Fibroblast of upper back skin (primary cell): ENCODE results near the gene SLC16A5.
"Not testable (repeated sequence)": the region's sequence is repeated elsewhere in the genome, so short reads cannot be mapped to it uniquely, and the experiment has no call there.

Experiments used
- DNase-seq: peaks from one replicate; pipeline ENCODE4 v3.0.0-alpha.2; 2013

SLC16A5 gene

DNA sequence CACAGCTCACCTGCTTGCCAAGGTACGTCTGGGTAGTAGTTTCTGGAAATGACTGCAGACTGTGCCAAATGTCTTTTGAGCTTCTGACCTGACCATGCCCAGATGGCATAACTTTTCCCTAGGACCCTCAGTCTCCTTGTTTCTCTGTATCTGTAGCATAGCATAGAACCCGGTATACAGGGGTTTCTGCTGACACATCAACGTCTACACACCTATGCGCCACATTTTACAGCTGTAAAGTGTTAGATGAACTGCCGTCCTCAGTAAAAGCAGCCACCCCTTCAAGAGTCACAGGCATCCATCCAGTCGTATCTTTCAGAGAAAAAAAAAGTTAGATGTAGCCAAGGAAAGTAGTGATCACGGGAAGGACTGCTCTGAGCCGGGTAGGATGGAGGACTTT lies 23.3 kb upstream of the SLC16A5 start:
- no peak for DNase-seq

DNA sequence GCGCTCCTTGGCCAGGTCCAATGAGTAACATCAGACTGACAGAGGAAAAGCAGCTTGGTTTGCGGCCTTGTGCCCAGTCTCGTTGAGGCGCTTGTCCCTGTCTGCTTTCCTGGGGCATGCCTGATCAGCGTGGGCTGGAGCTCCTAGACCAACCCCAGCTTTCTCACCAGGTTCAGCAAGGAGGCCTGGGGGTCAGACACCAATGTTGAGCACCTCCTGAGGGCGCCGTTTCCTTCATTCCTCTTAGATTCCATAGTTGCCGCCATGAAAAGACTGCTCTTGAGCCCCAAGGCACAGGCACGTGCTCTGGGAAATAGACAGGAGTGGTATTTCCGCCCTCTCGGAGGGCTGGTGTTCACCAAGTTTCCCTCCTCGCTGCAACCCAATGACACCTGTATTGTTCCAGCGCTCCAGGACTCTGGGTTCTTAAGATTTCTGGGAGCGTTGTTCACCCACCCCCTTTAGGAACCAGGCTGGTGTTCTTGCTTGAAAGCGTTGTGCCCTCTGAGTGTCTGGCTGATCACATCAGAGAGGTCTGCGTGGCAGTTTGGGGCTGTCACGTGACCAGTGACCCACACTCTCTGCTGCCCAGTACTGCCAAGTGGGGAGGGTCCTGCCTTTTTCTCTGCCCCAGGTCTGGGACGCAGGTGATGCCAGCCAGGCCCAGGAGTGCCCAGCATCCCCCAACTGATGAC lies 22.7 kb upstream of the SLC16A5 start:
- no peak for DNase-seq

DNA sequence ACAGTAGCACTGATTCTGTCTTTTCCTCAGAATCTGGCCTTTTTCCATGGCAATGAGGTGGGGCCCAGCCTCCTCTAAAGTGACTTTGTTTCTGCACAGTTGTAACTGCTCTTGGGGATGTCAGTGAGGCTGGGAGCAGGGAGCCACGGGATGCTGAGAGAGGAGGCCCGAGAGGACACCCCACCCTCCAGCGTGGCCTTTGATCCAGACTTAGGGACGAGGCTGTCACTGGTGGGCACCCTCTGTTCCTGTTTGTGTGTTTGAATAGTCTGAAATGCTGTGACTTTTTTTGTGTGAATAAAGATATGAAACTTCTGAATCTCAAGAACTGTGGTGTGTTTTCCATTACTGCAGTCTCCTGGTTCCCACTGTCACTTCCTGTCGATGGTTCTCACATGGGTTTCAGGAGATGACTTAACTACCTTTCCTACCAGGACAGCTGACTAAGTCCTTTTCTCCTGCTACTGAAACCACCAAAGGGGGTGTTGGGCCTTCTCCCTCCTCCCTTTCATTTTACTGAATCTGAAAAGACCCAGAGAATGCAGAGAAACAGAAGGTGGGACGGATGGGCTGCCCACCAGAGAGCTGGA lies 22.1 kb upstream of the SLC16A5 start:
- DNase-seq: peak; percentile 41

DNA sequence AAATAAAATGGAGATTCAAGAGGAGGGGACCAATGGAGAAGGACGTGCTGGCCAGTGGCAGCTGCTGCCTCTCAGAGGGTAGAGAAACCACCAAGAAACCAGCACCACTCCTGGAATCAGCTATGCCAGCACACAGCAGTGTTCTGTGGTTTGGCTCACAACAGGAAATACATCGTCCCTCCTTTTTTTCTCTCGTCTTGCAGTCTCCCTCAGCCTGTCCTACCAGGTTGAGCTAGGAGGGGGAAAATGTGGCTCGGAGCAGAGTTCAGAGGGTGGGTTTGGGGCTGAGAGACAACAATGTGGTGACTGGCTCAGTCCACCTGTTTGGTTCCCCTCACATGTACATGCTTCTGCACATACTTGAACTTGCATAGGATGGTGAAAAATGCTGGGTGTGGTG lies 19.9 kb upstream of the SLC16A5 start:
- DNase-seq: no peak

DNA sequence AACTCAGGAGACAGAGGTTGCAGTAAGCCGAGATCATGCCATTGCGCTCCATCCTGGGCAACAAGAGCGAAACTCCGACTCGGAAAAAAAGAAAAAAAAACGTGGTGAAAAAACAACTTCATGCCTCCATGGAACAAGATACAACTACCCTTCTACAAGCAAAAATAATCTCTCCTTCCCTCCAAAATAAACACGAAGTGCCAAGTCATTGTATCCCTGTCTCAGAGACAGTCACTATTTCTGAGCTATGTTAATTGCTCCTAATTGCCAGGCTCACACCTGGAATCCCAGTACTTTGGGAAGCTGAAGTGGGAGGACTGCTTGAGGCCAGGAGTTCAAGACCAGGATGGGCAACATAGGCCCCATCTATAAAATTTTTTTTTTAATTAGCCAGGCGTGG lies 19.0 kb upstream of the SLC16A5 start:
- no peak for DNase-seq

DNA sequence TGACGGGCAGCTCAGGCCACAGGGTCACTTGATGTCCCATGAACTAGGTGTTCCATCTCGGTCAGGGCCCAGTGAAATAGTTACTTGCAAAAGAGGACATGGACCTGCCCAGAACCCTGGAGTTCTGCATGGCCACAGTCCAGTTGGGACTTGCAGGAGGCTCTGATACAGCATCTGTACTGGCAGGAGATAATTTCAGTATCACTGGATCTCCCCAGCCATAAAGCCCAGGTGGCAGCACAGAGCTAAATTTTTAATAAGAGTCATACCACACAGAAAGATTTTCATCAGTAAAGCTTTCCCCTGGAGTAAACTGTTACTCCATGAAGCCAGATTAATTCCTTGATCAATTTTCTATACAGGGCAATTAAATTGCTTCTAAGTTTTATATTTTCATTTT lies 18.0 kb upstream of the SLC16A5 start:
- no peak for DNase-seq

DNA sequence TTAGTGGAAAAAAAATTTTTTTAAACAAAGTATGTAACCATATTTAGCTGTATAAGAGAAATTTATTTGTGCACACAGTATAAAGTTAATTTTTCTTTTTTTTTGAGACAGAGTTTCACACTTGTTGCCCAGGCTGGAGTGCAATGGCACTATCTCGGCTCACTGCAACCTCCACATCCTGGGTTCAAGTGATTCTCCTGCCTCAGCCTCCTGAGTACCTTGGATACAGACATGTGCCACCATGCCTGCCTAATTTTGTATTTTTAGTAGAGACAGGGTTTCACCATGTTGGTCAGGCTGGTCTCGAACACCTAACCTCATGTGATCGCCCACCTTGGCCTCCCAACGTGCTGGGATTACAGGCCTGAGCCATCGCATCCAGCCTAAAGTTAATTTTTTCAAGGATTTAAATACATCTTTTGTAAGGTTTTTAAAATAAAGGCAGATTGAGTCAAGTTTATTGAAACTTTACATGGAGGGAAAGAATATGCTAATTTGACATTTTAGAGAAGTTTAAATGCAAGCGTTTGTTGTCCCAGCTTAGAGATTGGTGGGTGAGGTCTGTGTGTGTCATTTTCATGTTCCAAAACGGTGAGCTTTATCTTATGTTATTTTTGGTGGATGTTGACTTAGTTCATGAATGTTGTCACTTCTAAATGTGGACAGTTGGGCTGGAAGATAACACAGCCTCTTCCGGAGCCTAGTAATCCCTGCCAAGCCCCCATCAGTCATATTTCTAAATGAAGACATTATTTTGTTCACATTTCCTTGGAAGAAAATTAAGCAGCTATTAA lies 16.1 kb upstream of the SLC16A5 start:
- DNase-seq: not testable (repeated sequence)

DNA sequence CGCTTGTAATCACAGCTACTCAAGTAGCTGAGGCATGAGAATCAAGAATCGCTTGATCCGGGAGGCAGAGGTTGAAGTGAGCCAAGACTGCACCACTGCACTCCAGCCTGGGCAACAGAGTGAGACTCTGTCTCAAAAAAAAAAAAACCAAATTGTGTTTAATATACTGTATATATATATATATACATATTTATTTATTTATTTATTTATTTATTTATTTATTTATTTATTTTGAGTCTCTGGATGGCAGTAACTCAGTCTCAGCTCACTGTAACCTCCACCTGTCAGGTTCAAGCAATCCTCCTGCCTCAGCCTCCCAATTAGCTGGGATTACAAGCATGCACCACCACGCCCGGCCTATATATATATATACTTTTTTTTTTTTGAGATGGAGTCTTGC lies 14.8 kb upstream of the SLC16A5 start:
- DNase-seq: not testable (repeated sequence)

DNA sequence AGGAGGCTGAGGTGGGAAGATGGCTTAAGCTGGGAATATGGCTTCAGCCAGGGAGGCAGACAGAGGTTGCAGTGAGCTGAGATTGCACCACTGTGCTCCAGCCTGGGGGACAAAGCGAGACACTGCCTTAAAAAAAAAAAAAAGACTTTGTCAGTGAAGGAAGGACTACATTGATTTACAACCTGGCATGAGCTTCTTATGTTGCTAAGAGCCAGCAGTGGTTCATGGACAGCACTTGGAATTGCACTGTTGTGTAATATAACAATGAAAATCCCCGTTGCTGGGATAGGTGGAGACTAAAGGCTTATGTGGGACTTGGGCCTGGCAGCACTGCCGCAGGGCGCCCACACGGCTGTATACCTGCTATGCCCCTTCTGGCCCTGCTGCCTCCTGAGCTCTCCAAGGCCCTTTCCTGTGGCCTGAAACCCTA lies 14.1 kb upstream of the SLC16A5 start:
- peak; percentile 51 for DNase-seq

DNA sequence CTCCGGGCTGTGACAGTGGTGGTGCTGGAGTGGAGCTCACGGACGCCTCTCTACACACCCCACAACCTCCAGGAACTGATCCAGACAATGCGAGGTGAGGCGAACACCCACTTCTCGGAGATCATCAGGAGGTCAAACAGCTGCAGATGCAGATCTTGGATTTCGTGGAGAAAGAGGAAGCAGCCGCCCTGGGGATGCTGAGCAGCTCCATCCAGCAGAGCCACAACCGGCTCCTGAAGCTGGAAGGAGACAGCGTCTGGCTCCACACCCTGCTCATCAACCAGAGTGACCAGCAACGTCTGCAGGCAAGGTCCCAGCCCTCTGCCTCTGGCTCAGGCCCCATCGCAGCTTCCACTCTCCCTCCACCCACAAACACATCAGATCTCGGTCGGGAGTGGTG lies 13.2 kb upstream of the SLC16A5 start:
- DNase-seq: no peak

DNA sequence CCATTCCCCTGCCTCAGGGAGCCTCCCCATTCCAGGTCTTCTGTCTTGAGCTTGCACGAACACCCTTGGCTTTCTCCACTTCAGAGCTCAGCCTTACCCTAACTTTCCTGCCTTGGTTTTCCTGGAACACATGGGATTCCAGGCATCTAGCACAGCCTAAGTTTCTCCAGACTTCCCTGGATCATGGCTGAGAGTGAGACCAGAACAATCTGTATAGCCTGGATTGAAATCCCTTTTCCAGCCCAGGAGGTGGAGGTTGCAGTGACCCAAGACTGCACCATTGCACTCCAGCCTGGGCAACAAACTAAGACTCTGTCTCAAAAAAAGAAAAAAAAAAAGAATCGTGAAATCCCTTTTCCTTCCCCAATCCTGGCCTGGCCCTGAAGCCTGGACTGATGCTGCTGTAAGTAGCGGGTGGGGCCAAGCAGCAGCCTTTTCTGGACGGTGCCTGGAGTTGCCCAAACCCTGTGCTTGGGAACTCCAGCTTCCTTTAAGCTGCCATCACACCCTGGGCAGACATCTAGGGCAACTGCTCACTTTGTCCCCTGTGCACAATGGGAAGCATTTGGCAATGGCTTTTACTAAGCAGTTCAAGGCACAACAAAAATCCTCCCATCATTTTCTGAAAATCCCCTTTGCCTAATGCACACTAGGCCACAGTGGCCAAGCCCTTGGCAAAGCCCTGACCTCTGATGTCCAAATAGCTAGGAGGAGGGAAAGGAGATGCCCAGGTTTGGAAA lies 12.0 kb upstream of the SLC16A5 start:
- no peak for DNase-seq

DNA sequence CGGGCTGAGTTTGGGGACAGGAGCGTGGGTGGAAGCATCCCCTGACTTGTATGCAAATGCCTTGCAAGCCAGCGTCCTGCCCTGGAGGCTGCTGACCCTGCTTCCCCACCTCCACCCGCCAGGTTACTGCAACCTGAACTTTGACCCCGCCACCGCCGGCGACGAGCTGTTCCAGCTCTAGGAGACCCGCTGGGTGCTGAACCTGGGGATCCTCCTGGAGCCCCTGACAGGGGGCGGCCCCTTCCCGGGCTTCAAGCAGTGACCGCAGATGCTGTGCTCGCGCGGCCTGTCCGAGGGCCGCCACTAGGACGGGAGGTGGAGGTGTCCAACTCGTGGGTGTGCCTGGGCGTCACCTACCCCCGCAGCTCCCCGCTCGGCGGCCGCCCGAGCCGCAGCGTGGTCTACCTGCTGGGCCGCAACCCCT lies 10.7 kb upstream of the SLC16A5 start:
- DNase-seq: no peak

DNA sequence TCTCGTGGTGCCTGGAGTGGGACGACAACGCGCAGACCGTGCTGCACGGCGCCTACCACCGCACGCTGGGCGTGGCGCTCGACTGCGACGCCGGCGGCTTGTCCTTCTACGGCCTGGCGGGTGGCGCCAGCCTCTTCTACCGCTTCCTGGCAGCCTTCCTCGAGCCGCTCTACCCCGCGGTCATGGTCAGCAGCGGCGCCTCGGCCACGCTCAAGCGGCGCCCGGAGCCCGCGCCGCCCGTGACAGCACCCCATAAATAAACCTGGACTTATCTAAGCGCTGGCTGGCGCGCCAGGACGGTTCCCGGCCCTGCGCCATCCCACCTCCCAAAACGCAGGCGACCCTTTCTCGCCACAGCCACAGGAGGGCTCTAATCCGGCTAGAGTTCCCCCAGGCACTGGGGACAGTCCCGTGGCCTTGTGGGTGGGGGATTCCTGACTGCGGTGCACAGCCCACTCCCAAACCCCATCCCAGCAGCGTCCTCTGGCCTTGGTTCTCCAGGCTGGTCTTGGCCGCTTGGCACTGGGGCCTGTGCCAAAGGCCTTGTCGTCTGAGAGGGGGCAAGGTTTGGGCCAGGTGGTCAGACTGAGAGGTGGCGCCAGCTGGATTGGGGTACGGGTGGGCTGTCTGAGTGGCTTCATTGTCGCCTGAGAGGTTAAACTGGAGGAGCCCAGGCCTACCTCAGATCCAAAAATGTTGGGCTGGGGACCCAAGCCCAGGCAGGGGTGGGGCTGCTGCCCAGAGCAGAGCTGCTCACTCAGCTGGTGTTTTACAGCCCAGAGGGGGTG lies 10.1 kb upstream of the SLC16A5 start:
- DNase-seq: no peak

DNA sequence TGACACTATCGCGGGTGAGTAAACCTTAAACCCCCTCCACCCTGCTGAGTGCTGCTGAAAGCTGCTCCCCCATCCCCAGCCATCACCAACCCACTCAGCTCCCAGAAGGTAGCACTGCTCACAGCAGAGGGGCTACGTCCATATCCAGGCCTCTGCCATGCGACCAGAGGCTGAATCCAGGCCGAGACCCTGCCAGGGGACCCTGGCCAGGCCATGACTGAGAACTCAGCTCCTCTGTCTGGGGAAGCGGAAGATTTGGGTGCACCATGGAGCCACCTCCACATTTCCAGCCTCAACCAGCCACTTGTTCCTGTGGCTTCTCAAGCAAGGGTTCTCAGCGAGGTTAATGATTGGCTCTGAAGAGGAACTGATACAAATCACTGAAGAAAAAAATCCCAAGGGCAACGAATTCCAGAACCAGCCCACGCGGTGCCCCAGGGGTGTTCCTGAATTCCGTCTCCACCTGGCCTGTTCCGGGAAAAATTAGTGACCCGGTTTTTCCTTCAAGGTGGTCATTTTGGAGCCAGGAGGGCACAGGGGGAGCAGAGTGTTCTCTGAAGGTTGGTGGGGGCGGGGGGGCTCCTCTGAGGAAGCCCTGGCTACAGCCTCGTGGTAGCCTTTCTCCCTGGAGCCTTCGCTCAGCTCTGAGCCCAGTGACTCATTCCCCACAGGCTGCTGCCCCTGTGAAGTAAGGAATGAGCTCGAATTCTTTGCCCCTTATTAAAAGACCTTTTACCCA lies 9.3 kb upstream of the SLC16A5 start:
- peak; percentile 83 for DNase-seq

DNA sequence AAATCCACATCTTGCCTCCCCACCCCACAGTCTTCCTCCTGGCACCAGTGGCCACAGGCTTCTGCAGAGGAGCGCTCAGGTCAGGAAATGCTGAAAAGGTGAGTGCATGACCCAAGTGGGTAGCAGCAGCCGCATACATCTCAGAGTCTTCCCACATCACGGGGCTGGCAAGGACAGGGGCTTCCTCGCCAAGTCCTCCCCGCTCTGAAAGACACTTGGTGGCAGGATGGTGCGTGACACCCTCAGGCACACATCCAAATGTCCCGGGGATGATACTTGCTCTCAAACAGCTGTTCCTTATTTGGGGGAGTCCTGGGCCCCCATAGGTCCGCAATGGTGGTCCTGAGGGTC lies 8.8 kb upstream of the SLC16A5 start:
- no peak for DNase-seq

DNA sequence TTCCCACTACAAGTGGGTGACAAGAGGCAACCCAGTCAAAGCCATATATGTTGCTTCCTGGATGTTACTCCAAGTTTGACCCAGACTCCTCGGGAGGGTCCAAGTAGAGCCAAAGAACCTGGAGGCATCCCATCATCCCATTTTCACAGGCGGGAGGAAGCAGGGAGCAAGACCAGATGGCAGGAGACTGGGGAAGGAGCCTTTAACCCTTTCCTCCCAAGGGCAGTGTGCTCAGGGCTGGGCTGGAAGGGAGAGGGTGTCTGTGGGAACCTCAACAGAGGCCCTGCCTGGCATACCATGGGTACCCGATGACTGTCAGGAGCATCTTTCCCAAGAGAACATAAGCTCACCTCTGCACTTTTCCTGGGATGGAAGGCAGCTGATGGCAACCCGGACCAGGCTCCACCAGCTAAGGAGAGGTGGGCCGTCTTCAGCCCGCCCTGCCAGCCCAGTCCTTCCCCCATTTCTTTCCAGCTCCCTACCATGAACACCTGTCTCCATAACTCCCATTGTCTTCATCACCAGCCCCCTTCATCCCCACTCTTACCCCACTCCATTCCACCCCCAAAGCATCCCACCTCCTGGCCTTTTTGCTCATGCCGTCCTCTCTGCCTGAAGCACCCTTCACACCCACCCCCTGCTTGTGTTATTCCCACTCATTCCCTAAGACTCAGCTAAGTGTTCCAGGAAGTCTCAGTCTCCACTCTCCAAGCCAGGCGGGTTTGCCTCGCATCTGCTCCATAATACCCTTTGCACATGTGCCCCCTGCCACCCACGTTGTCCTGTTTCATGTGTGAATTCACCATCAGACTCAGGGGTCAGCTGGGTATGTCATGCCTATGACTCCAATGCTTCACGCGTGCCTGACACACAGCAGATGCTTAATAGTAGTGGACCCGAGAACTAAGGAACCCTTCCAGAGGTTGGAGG lies 5.9 kb upstream of the SLC16A5 start:
- no peak for DNase-seq

DNA sequence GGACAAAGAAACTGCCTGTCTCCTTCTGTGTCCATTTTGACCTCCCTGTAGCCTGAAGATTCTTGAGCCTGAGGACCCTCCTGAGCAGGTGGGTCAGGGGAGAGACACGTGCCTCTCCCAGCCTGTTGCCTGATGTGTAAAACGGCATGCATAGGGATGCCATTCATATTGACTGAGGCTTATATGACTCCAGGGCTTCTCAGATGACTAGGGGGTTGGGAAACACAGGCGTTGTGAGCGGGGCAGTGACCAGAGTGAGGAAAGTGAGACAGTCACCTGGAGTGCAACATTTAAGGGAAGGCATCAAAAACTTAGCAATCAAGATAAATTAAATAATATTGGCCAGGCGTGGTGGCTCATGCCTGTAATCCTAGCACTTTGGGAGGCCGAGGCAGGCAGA lies 5.1 kb upstream of the SLC16A5 start:
- no peak for DNase-seq

DNA sequence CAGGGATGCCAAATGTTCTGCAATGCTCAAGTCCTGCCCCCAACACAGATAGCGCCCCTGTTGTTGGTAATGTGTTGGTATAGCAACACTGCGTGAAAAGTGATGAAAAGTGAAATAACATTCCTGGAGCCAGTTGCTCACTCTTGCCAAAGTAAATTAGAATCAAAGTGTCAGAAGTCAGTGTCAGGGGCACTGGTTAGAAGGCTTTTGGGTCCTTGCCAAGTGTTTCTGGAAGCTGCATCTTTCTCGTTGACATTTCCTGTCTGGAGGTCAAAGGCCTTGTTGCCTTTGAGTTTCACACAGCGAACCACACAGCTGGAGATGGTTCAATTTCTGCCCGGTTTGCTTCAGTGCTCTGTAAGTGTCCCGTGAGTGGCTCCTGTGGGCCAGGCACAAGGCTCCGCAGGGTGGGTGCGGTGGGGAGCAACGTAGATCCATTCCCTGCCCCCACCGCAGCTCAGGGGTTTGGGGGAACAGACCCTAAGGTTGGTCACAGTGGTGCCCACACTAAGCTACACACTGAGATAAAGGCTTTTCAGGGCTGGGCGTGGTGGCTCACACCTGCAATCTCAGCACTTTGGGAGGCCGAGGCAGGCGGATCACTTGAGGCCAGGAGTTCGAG lies 3.6 kb upstream of the SLC16A5 start:
- no peak for DNase-seq

DNA sequence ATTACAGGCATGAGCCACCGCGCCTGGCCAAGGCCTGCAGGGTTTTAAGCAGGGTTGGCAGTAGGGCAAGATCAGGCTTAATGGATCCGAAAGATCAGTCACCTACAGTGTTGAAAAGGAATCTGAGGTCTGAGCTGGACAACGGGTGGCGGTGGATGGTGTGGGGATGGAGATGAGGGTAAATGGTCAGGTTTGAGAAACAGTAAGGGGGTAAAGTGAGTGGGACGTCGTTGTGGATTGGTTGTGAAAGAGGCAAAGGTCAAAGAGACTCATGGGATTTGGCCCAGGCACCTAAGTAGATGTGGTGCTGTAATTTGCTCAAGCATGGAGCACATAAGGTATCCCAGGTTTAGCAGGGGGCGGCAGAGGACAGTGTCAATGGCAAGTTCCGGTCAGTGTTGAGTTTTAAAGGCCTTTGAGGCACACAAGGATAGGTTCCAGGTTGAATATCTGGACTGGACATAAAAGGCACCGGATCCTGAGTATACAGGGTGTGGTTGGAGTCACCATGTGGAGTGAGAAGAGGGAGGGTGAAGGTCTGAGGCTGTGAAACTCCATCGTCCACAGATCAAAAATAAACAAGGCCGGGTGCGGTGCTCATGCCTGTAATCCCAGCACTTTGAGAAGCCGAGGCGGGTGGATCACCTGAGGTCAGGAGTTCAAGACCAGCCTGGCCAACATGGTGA lies 1.1 kb upstream of the SLC16A5 start:
- no peak for DNase-seq

DNA sequence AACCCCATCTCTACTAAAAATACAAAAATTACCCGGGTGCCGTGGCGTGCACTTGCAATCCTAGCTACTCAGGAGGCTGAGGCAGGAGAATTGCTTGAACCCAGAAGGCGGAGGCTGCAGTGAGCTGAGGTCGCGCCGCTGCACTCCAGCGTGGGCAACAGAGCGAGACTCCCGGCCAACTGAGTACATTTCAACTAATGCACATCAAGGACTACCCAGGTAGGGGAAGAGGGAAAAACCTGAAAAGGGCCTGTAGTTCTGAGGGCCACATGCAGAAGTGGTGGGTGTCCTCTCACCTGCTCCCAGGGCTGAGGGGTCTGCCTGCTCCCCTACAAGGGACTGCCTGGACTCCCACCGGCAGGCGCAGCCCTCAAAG lies 584 bp upstream of the SLC16A5 start:
- DNase-seq: no peak
